HG02571 (cell line): ENCODE measurements around the gene SULT2A1.
"Not testable (repeated sequence)": the region's sequence is repeated elsewhere in the genome, so short reads cannot be mapped to it uniquely, and the experiment has no call there.

Experiments
- ATAC-seq: cut with Tn5 transposase; IDR thresholded peaks from one replicate; pipeline ENCODE4 v1.9.1; 2021; ENCODE audit warnings: mild to moderate bottlenecking, moderate library complexity; ENCODE audit not compliant: unreplicated experiment

The SULT2A1 gene

DNA sequence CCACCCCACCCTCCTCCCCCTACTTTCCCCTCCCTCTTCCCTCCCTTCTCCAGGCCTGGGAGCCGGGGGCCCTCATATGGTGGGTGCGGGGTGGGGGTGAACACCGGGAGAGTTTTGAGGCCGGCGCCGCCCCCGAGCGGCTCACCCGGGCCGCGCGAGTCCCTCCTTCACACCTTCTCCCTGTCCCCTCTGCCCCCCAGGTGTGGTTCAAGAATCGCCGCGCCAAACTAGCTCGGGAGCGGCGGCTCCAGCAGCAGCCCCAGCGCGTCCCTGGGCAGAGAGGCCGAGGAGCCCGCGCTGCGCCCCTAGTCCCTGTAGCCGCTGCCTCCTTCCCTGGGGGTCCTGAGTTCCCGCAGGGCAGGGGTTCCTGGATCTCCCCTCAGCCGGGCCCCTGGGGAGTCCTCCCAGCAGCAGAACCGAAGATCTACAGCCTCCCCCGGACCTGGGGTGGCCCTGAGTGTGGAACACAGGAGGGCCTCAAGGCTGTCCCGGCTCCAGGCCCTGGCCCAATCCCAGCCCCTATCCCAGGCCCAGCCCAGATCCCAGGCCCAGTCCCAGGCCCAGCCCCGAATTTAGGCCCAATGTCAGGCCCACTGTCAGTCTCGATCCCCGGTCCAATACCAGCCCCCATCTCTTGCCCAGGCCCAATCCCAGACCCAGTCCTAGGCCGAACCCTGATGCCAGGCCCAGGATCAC lies 25.4 kb downstream of the SULT2A1 start:
- ATAC-seq = no peak

DNA sequence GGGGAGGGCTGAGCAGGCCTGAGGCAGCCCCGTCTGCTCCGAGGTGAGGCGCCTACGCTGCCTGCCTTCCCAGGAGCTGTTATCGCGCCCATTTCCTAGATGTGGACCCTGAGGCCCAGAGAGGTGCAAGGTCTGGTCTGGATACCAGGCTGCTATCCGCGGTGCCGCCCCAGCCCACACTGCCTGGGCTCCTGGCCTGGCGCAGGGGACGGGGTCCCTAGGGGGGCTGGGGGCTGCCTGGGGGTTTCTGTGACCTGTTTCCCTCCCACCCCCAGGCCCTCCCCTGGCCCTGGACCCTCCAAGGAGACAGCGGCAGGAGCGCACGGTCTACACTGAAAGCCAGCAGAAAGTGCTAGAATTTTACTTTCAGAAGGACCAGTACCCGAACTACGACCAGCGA lies 26.3 kb downstream of the SULT2A1 start:
- ATAC-seq = not testable (repeated sequence)

DNA sequence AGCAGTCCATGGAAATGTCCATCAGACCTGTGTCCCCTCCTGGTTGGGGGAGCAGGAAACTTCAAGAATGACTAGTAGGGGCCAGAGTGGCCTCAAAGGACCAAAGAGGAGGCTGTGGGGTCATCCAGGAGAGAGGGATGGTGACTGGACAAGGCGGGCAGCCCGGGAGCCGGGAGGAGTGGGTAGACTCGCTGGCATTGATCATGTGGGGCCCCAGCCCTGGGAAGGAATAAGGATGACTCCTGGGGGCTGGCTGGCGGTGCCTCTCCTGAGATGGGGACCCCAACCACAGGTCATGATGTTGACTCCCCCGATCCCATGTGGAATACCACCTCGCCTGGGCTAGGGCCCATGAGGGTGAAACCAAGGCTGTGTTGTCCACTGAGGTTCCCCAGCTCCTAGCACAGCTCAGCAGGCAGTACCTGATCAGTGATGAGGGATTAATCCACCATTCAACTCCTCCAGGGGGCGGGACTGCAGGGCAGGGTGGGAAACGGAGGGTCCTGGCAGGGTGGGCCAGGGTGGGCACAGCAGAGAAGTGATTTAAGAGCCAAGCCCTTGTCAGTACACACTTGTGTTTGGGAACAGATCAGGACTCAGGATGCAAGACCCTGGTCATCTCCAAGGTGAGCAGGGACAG lies 27.3 kb downstream of the SULT2A1 start, which contains the start of gene TPRX2:
Gene TPRX2, plus strand, starts transcription at position 590 of the 640 bp plus-strand sequence. Its CDS starts 12 bp downstream, at position 602.
- not testable (repeated sequence) for ATAC-seq

DNA sequence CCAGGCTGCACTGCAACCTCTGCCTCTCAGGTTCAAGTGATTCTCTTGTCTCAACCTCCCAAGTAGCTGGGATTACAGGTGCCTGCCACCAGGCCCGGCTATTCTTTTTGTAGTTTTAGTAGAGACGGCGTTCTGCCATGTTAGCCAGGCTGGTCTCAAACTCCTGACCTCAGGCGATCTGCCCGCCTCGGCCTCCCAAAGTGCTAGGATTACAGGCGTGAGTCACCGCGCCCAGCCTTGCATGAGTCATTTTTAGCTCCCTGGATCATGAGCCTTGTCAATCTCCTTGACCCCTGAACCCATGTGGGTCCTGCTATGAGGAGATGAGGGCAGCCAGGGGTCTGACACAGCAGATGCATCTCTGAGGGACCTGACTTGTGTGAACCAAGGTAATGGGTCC lies 27.9 kb downstream of the SULT2A1 start:
- not testable (repeated sequence) for ATAC-seq

DNA sequence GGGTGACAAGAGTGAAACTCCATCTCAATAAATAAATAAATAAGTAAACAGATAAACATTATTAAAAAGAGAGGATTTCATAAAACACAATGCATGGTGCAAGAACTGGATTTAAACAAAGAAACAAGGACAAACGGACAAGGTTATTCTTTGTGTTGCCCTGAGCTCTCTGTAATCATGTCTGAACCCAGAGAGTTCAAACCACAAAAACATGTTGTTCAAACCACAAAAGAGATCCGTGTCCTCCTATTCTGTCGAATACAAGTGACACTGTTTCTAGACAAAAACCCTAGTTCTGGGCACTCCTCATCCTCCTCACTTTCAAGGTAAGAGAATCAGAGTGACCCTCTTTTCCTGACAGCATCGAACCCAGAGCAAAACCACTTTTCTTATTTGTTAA lies 31.7 kb downstream of the SULT2A1 start:
- no peak for ATAC-seq

DNA sequence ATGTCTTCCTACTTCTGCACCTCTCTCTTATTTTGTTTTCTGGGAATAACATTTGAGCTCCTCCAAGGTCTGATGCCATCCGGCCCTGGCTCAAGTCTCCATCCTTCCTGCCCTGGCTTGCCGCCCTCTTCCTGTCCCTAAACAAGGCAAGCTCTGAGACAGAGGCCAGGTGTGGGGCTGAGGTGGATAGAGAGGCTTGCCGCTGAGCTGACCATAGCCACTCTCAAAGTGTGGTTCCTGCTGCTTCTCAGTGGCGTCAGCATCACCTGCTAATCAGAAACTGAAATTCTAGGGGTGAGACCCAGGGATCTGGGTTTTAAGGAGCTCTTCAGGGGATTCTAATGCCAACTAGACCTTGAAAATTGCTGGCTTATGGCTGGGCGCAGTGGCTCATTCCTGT lies 33.1 kb downstream of the SULT2A1 start:
- no peak for ATAC-seq

DNA sequence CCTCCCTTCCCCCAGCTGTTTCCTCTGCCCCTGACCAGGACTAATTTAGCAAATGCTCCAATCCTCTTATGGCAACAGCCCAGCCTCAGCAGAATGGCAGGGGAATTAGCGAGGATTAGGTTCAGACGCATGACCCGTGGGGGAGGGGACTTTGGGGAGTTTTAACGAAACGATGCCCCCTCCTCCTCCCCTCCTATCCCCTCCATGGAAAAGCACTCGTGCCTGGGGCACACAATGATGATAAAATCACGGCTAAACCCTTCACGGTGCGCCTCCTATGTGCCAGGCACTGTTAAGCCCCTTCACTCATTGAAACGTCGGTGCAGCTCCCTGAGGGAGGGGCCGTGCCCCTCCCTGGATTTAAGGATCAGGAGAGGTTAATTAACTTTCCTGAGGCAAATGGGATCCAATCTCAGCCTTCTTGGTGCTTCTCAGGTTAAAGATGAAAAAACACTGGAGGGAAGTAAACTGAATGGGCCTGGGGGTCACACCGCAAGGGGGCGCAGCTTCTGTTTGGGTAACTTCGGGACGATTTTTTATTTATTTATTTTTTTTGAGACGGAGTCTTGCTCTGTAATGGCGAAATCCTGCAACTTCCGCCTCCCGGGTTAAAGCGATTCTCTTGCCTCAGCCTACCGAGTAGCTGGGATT lies 37.2 kb downstream of the SULT2A1 start:
- no peak for ATAC-seq

DNA sequence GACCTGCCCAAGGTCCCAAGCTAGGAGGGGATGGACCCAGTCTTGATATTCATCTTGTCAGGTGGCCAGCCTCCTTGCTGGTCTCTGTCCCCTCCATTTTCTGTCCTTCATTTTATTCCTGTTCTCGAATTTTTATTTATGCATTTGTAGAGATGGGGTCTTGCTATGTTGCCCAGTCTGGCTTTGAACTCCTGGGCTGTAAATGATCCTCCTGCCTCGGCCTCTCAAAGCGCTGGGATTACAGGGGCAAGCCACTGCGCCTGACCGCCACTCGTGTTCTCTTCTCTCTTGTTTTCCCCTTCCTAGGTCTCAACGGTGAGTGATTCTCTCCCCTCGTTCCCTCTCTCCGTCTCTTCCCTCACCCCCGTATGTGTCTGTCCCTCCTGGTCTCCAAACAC lies 37.7 kb downstream of the SULT2A1 start:
- ATAC-seq = no peak

DNA sequence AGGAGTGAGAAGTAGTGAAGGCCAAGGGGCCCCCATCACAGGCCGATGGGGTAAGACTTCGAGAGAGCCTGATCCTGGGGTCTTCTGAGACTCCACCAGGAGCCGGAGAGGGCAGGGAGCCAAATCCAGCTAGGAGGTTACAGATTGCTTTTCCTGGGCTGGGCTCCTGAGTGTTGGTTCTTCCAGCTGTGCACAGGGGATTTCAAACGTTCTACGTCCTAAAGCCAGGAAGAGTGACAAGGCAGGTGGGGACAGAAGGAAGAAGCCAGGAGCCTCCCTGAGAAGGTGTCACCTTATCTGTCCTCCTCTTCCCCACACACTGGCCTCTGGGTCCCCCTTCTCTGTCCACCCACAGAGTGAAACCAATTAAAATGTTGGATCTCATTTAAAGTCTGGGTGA lies 43.2 kb downstream of the SULT2A1 start:
- no peak for ATAC-seq

DNA sequence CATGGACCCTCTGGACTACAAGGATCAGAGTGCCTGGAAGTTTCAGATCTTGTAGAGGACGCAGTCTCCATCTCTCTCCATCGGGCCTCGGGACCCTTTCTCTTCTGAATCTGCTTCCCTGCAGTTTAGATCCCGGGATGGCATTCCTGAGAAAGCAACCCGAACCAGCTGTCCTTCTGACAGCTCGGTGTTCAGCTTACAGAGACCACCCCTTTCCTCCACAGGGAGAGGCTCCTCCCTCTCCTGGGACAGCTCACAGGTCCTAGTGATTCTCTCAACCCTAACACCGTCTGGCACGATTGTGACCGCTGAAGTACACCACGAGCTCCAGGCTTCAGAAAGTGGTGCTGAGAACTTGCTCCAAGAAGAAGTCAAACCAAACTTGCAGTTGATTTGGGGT lies 46.2 kb downstream of the SULT2A1 start:
- no peak for ATAC-seq

DNA sequence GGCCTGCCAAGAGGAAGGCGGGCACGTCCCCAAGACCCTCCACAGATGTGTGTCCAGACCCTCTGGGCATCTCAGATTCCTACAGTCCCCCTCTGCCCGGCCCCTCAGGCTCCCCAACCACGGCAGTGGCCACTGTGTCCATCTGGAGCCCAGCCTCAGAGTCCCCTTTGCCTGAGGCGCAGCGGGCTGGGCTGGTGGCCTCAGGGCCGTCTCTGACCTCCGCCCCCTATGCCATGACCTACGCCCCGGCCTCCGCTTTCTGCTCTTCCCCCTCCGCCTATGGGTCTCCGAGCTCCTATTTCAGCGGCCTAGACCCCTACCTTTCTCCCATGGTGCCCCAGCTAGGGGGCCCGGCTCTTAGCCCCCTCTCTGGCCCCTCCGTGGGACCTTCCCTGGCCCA lies 46.7 kb downstream of the SULT2A1 start:
- no peak for ATAC-seq

DNA sequence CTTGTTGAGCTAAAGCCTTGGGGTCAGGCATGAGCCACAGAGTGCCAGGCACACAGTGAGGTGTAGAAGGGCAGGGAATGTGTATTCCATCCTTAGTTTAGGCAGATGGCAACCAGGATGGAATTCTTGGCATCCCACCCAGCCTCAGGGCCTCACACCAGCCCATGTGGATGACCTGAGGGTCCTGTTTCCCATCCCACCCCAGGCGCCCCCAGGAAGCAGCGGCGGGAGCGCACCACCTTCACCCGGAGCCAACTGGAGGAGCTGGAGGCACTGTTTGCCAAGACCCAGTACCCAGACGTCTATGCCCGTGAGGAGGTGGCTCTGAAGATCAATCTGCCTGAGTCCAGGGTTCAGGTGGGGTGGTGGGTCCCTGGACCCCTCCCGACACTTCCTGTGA lies 50.1 kb downstream of the SULT2A1 start:
- no peak for ATAC-seq

DNA sequence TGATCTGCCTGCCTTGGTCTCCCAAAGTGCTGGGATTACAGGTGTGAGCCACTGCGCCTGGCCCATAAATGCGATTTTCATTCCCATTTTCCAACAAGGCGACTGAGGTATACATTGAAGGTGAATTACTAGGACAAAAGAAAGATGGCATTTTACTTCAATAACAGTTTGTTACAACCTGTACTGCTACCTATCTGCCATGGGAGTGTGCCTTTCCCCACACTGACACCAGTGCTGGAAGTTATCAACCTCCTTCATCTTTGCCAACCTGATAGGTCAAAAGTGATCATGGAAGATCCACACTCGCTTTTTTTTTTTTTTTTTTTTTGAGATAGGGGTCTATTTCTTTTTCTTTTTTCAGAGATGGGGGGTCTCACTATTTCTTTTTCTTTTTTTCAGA lies 53.4 kb downstream of the SULT2A1 start:
- no peak for ATAC-seq

DNA sequence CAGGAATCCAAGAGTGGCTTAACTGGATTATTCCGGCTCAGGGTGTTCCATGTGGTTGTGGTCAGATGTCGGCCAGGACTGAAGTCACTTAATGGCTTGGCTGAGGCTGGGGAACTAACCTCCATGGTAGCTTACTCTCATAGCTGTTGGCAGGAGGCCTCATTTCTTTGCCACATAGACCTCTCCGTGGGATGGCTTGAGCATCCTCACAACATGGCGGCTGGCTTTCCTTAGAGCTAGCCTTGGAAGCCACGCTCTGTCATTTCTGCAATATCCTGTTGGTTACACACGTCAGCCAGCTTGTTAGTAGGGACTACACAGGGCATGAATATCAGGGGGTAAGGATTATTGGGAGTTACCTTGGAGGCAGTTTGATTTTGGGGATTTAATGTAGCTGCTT lies 59.3 kb downstream of the SULT2A1 start:
- no peak for ATAC-seq

DNA sequence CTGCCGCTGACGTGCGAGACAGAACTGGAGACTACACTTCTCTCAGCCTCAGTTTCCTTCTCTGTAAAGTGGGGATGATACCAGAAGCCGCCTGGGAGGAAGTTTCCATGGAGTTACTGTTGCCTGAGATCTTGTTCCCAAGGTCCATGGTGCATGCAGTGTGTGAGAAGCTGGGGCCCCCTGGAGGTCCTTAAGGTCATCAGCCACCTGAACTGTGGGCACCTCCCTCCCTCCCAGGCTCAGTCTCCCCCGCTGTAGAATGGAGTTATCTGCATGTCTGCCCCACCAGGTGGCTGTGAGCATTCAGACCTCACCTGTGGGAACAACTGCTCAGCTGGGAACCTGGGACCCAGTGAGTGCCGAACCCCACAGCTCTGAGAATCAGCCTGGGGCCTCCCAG lies 61.7 kb downstream of the SULT2A1 start:
- ATAC-seq = no peak

DNA sequence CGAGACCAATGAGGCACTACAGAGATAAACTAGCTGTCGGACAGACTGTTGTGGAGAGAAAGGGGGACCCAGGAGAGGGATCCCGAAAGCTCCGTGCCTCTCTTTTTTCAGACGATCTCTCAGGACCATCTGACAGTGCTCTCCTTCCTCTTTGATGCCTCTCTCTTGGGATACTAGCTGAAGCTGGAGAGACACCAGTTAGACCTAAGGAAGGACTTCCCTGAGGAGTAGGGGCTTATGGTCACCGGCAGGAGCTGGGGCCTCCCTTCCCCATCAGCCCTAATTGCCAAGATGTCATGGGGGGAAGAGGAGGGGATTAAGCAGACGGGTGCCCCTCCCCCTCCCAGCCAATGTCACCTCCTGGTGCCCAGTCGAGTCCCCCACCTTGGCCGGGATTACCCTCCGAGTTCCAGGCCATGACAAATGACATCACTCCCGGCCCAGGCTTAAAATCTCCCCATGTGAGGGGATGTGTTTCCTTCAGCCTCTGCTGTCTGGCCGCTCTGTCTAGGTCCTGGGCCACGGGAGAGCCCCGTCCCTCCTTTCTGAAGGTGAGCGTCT lies 64.6 kb downstream of the SULT2A1 start, which contains the start of gene CRX:
Gene CRX, plus strand, starts transcription at position 478 of the 561 bp plus-strand sequence. CDS start 12,507 bp downstream, outside the sequence.
- no peak for ATAC-seq
